H1 (cell line): ENCODE results near the gene SAMD4A. TPM values are rescaled to one million over a fixed set of nuclear protein-coding genes. Genes with fewer than 3 reads are reported as not detected.

Experiments used
- CTCF ChIA-PET: fragments of 300-600 bp; sonication (Branson Sonifier 250); formaldehyde crosslinking; loops from one replicate; lab custom pipeline; 2021; ENCODE audit not compliant: partially characterized antibody; lab: Charles Lee
- POLR2A ChIA-PET: fragments of 300-600 bp; sonication (Branson Sonifier 250); formaldehyde crosslinking; loops from one replicate; lab custom pipeline; 2021; ENCODE audit warnings: inconsistent platforms; ENCODE audit not compliant: partially characterized antibody; lab: Charles Lee
- DNase-seq, 2 experiments: peaks; one replicate each; pipeline versions ENCODE4 v3.0.0 to v3.0.0-alpha.2; 2010 to 2022; ENCODE audit warnings: low spot score in 2 of 2, low read depth in 1 of 2, mixed read lengths in 1 of 2
- FAIRE-seq: peaks from 2 replicates; lab custom pipeline; 2011; peaks lifted over from hg19 to GRCh38; lab: Jason Lieb, UNC
- H2AFZ ChIP-seq: 2 replicates; pipeline ENCODE4 v1.8.1; 2012; ENCODE audit warnings: low read length, inconsistent platforms
- H2AK5ac ChIP-seq: 2 replicates; pipeline ENCODE4 v1.6.1; 2013; ENCODE audit warnings: low read depth, low read length
- H2BK120ac ChIP-seq: replicated peaks from 2 replicates; pipeline ENCODE3; 2013; ENCODE audit warnings: low read depth, low read length, inconsistent platforms
- H2BK12ac ChIP-seq: 2 replicates; pipeline ENCODE4 v1.6.1; 2013; ENCODE audit warnings: low read depth, low read length
- H2BK15ac ChIP-seq: 2 replicates; pipeline ENCODE4 v1.6.1; 2013; ENCODE audit warnings: low read length
- H2BK20ac ChIP-seq: 2 replicates; pipeline ENCODE4 v1.6.1; 2013; ENCODE audit warnings: low read length
- H2BK5ac ChIP-seq: 2 replicates; pipeline ENCODE4 v1.6.1; 2013; ENCODE audit warnings: low read depth, low read length
- H3K14ac ChIP-seq: 2 replicates; pipeline ENCODE4 v1.6.1; 2013; ENCODE audit warnings: inconsistent platforms; ENCODE audit not compliant: insufficient read length
- H3K18ac ChIP-seq: 2 replicates; pipeline ENCODE4 v1.6.1; 2013; ENCODE audit warnings: low read length; ENCODE audit errors: extremely low read depth
- H3K23ac ChIP-seq: 2 replicates; pipeline ENCODE4 v1.6.1; 2013; ENCODE audit warnings: inconsistent platforms; ENCODE audit not compliant: insufficient read length
- H3K23me2 ChIP-seq: 2 replicates; pipeline ENCODE4 v1.6.1; 2013; ENCODE audit warnings: low read depth, low read length
- H3K27ac ChIP-seq: 2 replicates; pipeline ENCODE4 v1.6.1; 2011; ENCODE audit warnings: low read depth, low read length, inconsistent platforms
- H3K27me3 ChIP-seq, 4 experiments: replicated peaks in 1 of 4; 1 replicate in 1 of 4; 2 replicates in 3 of 4; pipeline versions ENCODE4 v1.6.1 to v1.8.1; 2011 to 2013; ENCODE audit warnings: low read length in 3 of 4, mild to moderate bottlenecking in 3 of 4, inconsistent platforms in 2 of 4, mixed read lengths in 2 of 4, moderate library complexity in 1 of 4; ENCODE audit not compliant: control insufficient read depth in 3 of 4, insufficient read depth in 3 of 4; ENCODE audit errors: extremely low read depth in 1 of 4
- H3K36me3 ChIP-seq, 4 experiments: 2 replicates each; pipeline versions ENCODE4 v1.6.1 to v1.8.1; 2011 to 2013; ENCODE audit warnings: mild to moderate bottlenecking in 4 of 4, low read length in 3 of 4, moderate library complexity in 2 of 4, control low read depth in 1 of 4, inconsistent platforms in 1 of 4; ENCODE audit not compliant: insufficient read depth in 4 of 4, control insufficient read depth in 2 of 4
- H3K4ac ChIP-seq: replicated peaks from 2 replicates; pipeline ENCODE3; 2013; ENCODE audit warnings: low read length, low read depth, mixed read lengths, inconsistent platforms; ENCODE audit not compliant: insufficient read length
- H3K4me1 ChIP-seq, 4 experiments: replicated peaks in 1 of 4; 1 replicate in 1 of 4; 2 replicates in 3 of 4; pipeline versions ENCODE4 v1.6.1 to v1.8.1; 2011 to 2013; ENCODE audit warnings: low read length in 3 of 4, inconsistent platforms in 2 of 4, mixed read lengths in 1 of 4; ENCODE audit not compliant: insufficient read depth in 4 of 4, control insufficient read depth in 3 of 4
- H3K4me2 ChIP-seq, 2 experiments: 2 replicates each; pipeline versions ENCODE4 v1.6.1 to v1.8.1; 2011 to 2013; ENCODE audit warnings: low read depth in 2 of 2, low read length in 2 of 2, control low read depth in 1 of 2, inconsistent platforms in 1 of 2, mild to moderate bottlenecking in 1 of 2; ENCODE audit not compliant: insufficient read depth in 1 of 2
- H3K4me3 ChIP-seq, 4 experiments: fragments of 200-600, 300-600 bp in 1 of 4; sonication (generic), shearing (Covaris generic), sonication (Bioruptor Twin) in 1 of 4; 2 replicates each; pipeline versions ENCODE4 v1.5.1 to v1.8.1; 2011 to 2016; ENCODE audit warnings: low read length in 4 of 4, low read depth in 3 of 4, control low read depth in 2 of 4, inconsistent platforms in 2 of 4, mild to moderate bottlenecking in 2 of 4, mixed read lengths in 1 of 4, moderate library complexity in 1 of 4; ENCODE audit not compliant: insufficient read depth in 2 of 4; ENCODE audit errors: extremely low read depth in 1 of 4
- H3K56ac ChIP-seq: replicated peaks from 2 replicates; pipeline ENCODE3; 2013; ENCODE audit warnings: low read depth, mild to moderate bottlenecking, mixed read lengths, low read length, inconsistent platforms; ENCODE audit not compliant: insufficient read length
- H3K79me1 ChIP-seq: 2 replicates; pipeline ENCODE4 v1.6.1; 2013; ENCODE audit warnings: low read depth, low read length, control low read depth
- H3K79me2 ChIP-seq, 2 experiments: 2 replicates each; pipeline versions ENCODE4 v1.6.1 to v1.8.1; 2012 to 2013; ENCODE audit warnings: low read length in 2 of 2, mild to moderate bottlenecking in 2 of 2, inconsistent platforms in 1 of 2; ENCODE audit not compliant: insufficient read depth in 2 of 2, control insufficient read depth in 1 of 2
- H3K9ac ChIP-seq, 4 experiments: replicated peaks in 1 of 4; 1 replicate in 1 of 4; 2 replicates in 3 of 4; pipeline versions ENCODE4 v1.6.1 to v1.8.1; 2011 to 2013; ENCODE audit warnings: low read depth in 3 of 4, low read length in 3 of 4, control low read depth in 2 of 4, mild to moderate bottlenecking in 2 of 4, moderate library complexity in 2 of 4, inconsistent platforms in 1 of 4; ENCODE audit errors: extremely low read depth in 1 of 4
- H3K9me3 ChIP-seq, 2 experiments: 2 replicates each; pipeline versions ENCODE4 v1.6.1 to v1.8.1; 2012 to 2013; ENCODE audit warnings: mild to moderate bottlenecking in 2 of 2, moderate library complexity in 2 of 2, control low read depth in 1 of 2, inconsistent platforms in 1 of 2, low read depth in 1 of 2, low read length in 1 of 2, mixed read lengths in 1 of 2; ENCODE audit not compliant: insufficient read depth in 2 of 2
- H4K20me1 ChIP-seq, 2 experiments: replicated peaks in 1 of 2; 2 replicates each; pipeline versions ENCODE3 to v1.8.1; 2011 to 2013; ENCODE audit warnings: inconsistent platforms in 2 of 2, low read length in 2 of 2, mild to moderate bottlenecking in 1 of 2; ENCODE audit not compliant: insufficient read depth in 2 of 2, control insufficient read depth in 1 of 2
- H4K5ac ChIP-seq: 2 replicates; pipeline ENCODE4 v1.6.1; 2013; ENCODE audit warnings: low read length, low read depth, mixed read lengths, inconsistent platforms; ENCODE audit not compliant: insufficient read length
- H4K8ac ChIP-seq: 2 replicates; pipeline ENCODE4 v1.8.0; 2013; ENCODE audit warnings: mild to moderate bottlenecking, moderate library complexity, low read length, inconsistent platforms; ENCODE audit not compliant: insufficient read depth; ENCODE audit errors: extremely low read depth
- H4K91ac ChIP-seq: replicated peaks from 2 replicates; pipeline ENCODE3; 2013; ENCODE audit warnings: low read length, mixed read lengths, inconsistent platforms; ENCODE audit not compliant: insufficient read length
- ASH2L ChIP-seq: fragments of 200-600, 300-600 bp; sonication (generic); IDR thresholded peaks from one replicate; pipeline ENCODE4 v1.7.1; 2017; ENCODE audit warnings: low read length
- HDAC6 ChIP-seq: IDR thresholded peaks from one replicate; pipeline ENCODE4 v1.7.1; 2012; ENCODE audit warnings: low read depth, mild to moderate bottlenecking, inconsistent platforms, low read length, moderate library complexity
- JUN ChIP-seq: IDR thresholded peaks from 2 replicates; pipeline ENCODE4 v1.6.1; 2011; ENCODE audit warnings: low read depth, mild to moderate bottlenecking, improper control_type of control experiment, low read length
- KDM5A ChIP-seq: fragments of 200-600 bp; IDR thresholded peaks from 2 replicates; pipeline ENCODE4 v1.7.1; 2012; ENCODE audit warnings: mild to moderate bottlenecking, low read length, inconsistent platforms, mixed read lengths
- PHF8 ChIP-seq: fragments of 200-600 bp; sonication (generic); conservative IDR thresholded peaks from 2 replicates; pipeline ENCODE4 v1.7.1; 2012; ENCODE audit warnings: low read depth, mild to moderate bottlenecking, inconsistent platforms, low read length, moderate library complexity
- RFX5 ChIP-seq: IDR thresholded peaks from 2 replicates; pipeline ENCODE4 v1.6.1; 2011; ENCODE audit warnings: low read depth, low read length, improper control_type of control experiment, borderline replicate concordance
- SIX5 ChIP-seq: IDR thresholded peaks from 2 replicates; pipeline ENCODE4 v1.6.1; 2011; ENCODE audit warnings: mild to moderate bottlenecking, low read depth, low read length
- TAF7 ChIP-seq: optimal IDR thresholded peaks from 2 replicates; pipeline ENCODE3; 2011; ENCODE audit warnings: low read depth, mild to moderate bottlenecking, inconsistent platforms, low read length, moderate library complexity, borderline replicate concordance
- WGBS, 2 experiments: shearing (Covaris generic) in 1 of 2; methylation state at CpG; one replicate each; pipeline versions ENCODE4 v1.1.6 to v1.1.7; 2013 to 2015; ENCODE audit warnings: low lambda C conversion rate in 2 of 2, mixed read lengths in 2 of 2, inconsistent platforms in 1 of 2, low coverage in 1 of 2, missing lambda C conversion rate in 1 of 2; ENCODE audit not compliant: insufficient replicate concordance in 2 of 2, insufficient coverage in 1 of 2, insufficient read length in 1 of 2; ENCODE audit errors: extremely low coverage in 1 of 2, missing lambda C conversion rate in 1 of 2; 5-methylcytosine and 5-hydroxymethylcytosine counted together
- polyA plus RNA-seq, 7 experiments: library from polyadenylated mRNA; depleted of rRNA in 3 of 7; stranded (reverse) in 5 of 7; unstranded in 2 of 7; fragments of >200 nt in 5 of 7; fragments of 200-250 nt in 2 of 7; gene quantifications; 1 replicate in 5 of 7; 2 replicates in 1 of 7; 4 replicates in 1 of 7; pipeline versions ENCODE4 v1.2.1 to v1.2.3, GENCODE V29; 2011 to 2013; ENCODE audit warnings: missing spikeins in 2 of 7, mixed read lengths in 2 of 7
- total RNA-seq: library from RNA; stranded (reverse); fragmentation: NEBNext Ultra II Directional; extraction: Animal tissue kit (Norgen Biotek cat#: 25700); gene quantifications from 2 replicates; pipeline ENCODE4 v1.2.1, GENCODE V29; 2021
- TF ChIP-seq, protein P1 (sequence below): IDR thresholded peaks from 2 replicates; pipeline ENCODE4 v1.6.1; 2011; ENCODE audit warnings: low read depth, mild to moderate bottlenecking, low read length; ENCODE audit not compliant: insufficient read depth
- TF ChIP-seq, protein P2 (sequence below): IDR thresholded peaks from 2 replicates; pipeline ENCODE4 v1.6.1; 2012; ENCODE audit warnings: low read length, inconsistent platforms
- TF ChIP-seq, protein P3 (sequence below): IDR thresholded peaks from 2 replicates; pipeline ENCODE4 v1.6.1; 2012; ENCODE audit warnings: inconsistent platforms

Gene SAMD4A
- total and polyA plus RNA-seq, 2 of the 8 experiments (the other 6 are each of a cell fraction or from before 2014, with no cell fraction given): 2.4 to 12.3 TPM

DNA sequence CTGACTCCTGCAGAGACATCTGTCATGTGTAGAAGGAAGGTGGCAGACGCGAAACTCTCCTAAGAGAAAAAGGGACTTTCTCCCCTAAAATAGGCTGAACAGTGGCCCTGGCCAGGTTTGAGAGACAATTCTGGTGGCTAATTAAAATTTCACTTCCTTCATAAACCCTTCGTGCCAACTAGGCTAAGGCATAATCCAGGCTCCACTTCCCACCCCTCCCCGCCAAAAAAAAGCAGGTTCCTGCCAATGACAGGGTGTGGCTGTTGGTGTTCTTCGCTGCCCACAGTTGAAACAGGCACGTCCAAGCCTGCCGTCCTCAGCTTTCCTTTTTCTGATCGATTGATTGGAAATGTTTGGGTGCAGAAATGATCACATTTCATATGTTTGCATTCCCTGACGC lies 191.1 kb downstream of the SAMD4A start:
- FAIRE-seq (no peak), DNase-seq (no peak)
- H4K91ac ChIP-seq: no peak overlapping the region
- no peak overlapping the region for H3K14ac ChIP-seq
- peaks cover 0 to 2% of the 10 kb centered on the region in 2 experiments for H4K20me1 ChIP-seq
- POLR2A ChIA-PET: no interaction called here
- H2BK120ac ChIP-seq: no peak overlapping the region
- no peak overlapping the region for H2AFZ ChIP-seq
- H3K27ac ChIP-seq: no peak overlapping the region
- H3K4me2 ChIP-seq: no peak overlapping the region
- H3K18ac ChIP-seq: no peak overlapping the region
- no peak overlapping the region for H3K4me3 ChIP-seq
- H2AK5ac ChIP-seq: no peak overlapping the region
- H3K56ac ChIP-seq: no peak overlapping the region
- H3K9ac ChIP-seq: no peak overlapping the region
- H2BK15ac ChIP-seq: no peak overlapping the region
- no peak overlapping the region for H4K8ac ChIP-seq
- no peak overlapping the region for H2BK20ac ChIP-seq
- no peaks in the 10 kb centered on the region; the same call in 1 of the 2 replicates for H3K79me1 ChIP-seq
- H3K4ac ChIP-seq: no peak overlapping the region
- H3K23ac ChIP-seq: no peak overlapping the region
- no peaks in the 10 kb centered on the region for H3K23me2 ChIP-seq
- H3K27me3 ChIP-seq: no peaks in the 10 kb centered on the region
- no peaks in the 10 kb centered on the region for H3K79me2 ChIP-seq
- TF ChIP-seq TAF7 (no peak), SIX5 (no peak), JUN (no peak), HDAC6 (no peak), KDM5A (no peak), PHF8 (no peak), RFX5 (no peak), ASH2L (no peak)
- TF ChIP-seq, protein P1, sequence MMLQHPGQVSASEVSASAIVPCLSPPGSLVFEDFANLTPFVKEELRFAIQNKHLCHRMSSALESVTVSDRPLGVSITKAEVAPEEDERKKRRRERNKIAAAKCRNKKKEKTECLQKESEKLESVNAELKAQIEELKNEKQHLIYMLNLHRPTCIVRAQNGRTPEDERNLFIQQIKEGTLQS: no peak
- TF ChIP-seq, protein P2, sequence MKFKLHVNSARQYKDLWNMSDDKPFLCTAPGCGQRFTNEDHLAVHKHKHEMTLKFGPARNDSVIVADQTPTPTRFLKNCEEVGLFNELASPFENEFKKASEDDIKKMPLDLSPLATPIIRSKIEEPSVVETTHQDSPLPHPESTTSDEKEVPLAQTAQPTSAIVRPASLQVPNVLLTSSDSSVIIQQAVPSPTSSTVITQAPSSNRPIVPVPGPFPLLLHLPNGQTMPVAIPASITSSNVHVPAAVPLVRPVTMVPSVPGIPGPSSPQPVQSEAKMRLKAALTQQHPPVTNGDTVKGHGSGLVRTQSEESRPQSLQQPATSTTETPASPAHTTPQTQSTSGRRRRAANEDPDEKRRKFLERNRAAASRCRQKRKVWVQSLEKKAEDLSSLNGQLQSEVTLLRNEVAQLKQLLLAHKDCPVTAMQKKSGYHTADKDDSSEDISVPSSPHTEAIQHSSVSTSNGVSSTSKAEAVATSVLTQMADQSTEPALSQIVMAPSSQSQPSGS: no peak
- TF ChIP-seq, protein P3, sequence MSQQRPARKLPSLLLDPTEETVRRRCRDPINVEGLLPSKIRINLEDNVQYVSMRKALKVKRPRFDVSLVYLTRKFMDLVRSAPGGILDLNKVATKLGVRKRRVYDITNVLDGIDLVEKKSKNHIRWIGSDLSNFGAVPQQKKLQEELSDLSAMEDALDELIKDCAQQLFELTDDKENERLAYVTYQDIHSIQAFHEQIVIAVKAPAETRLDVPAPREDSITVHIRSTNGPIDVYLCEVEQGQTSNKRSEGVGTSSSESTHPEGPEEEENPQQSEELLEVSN: no peak
- TF ChIP-seq, all 59 proteins: peak for 0
- Histone ChIP-seq H2BK5ac (no peak overlapping the region), H4K5ac (no peak overlapping the region), H3K36me3 (0 out of 8 replicates have a peak, but pooled peaks cover 0 to 2% (median 0%) of the 10 kb centered on the region in 4 experiments), H3K9me3 (no peaks in the 10 kb centered on the region), H3K4me1 (no peaks in the 10 kb centered on the region), H2BK12ac (no peak overlapping the region)
- 89% methylated on average over 9 of the region's 9 CpGs; no CpG with 5 or more reads in 1 of the 2 experiments for WGBS, 2 experiments
- CTCF ChIA-PET: interaction anchor here (1.3 to 2.8 kb wide), 2 partner anchors 9 to 16 kb away, joined by 4 to 26 read pairs; no protein-coding TSS in a partner anchor
